ENCODE data around the gene AOPEP.

DNA sequence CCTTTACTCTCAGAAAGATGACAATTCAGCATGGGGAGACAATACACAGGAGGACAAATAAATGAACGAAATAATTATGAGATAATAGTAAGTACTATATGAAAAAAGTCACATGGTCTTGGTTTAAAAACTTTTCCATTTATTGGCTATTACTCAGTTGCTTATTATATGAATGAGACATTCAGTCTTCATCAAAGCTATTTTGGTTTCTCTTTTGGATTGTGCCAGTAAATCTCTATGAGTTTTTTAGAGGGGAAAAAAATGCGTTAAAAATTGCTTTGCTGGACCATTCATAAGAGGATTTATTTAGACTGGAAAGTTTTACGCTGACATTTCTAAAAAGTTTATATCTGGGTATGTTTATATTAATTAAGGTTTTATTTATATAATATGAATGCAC is 137.7 kb downstream of the AOPEP start:
- TF ChIP-seq, protein P1, sequence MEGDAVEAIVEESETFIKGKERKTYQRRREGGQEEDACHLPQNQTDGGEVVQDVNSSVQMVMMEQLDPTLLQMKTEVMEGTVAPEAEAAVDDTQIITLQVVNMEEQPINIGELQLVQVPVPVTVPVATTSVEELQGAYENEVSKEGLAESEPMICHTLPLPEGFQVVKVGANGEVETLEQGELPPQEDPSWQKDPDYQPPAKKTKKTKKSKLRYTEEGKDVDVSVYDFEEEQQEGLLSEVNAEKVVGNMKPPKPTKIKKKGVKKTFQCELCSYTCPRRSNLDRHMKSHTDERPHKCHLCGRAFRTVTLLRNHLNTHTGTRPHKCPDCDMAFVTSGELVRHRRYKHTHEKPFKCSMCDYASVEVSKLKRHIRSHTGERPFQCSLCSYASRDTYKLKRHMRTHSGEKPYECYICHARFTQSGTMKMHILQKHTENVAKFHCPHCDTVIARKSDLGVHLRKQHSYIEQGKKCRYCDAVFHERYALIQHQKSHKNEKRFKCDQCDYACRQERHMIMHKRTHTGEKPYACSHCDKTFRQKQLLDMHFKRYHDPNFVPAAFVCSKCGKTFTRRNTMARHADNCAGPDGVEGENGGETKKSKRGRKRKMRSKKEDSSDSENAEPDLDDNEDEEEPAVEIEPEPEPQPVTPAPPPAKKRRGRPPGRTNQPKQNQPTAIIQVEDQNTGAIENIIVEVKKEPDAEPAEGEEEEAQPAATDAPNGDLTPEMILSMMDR (conservative IDR thresholded peaks at IDR 0.05 in 1 of 2, IDR thresholded peaks at IDR 0.05 in 1 of 2; ENCODE audit: low read depth in 1 of 2, low read length in 2 of 2), result no peak
- no peak for TF ChIP-seq EZH2 (IDR thresholded peaks at IDR 0.05; ENCODE audit: low read length, missing control alignments)
